ENCODE results near the gene SPG7.

Gene SPG7

GRCh38 chr16:89505204-89506112, 2.7 kb upstream of the SPG7 start:
- DNase-seq (ENCODE audit: low read depth): peak; percentile 96
- H3K4me3 ChIP-seq (replicated peaks; ENCODE audit: low read depth, low read length): no peak overlapping the region
- TF ChIP-seq, protein P1, sequence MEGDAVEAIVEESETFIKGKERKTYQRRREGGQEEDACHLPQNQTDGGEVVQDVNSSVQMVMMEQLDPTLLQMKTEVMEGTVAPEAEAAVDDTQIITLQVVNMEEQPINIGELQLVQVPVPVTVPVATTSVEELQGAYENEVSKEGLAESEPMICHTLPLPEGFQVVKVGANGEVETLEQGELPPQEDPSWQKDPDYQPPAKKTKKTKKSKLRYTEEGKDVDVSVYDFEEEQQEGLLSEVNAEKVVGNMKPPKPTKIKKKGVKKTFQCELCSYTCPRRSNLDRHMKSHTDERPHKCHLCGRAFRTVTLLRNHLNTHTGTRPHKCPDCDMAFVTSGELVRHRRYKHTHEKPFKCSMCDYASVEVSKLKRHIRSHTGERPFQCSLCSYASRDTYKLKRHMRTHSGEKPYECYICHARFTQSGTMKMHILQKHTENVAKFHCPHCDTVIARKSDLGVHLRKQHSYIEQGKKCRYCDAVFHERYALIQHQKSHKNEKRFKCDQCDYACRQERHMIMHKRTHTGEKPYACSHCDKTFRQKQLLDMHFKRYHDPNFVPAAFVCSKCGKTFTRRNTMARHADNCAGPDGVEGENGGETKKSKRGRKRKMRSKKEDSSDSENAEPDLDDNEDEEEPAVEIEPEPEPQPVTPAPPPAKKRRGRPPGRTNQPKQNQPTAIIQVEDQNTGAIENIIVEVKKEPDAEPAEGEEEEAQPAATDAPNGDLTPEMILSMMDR (IDR thresholded peaks at IDR 0.05; ENCODE audit: low read length, missing control alignments): no peak

DNA sequence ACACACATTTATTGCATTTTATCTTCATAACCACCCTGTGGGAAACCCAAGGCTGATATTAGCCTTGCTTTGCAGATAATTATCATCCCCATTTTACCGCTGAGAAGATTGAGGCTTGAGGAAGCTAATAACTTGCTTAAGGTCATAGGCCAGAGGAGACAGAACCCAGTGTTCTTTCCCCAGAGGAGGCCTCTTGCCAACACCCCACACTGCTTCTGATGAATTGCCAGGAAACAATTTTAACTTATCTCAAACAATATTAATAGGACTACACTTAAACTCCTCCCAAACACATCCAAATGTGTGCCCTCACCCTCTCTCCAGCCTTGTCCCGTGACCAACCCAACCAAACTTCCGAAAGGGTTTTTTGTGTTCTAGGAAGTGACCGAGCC, 2.1 kb upstream of the SPG7 start:
- no peak overlapping the region for H3K4me3 ChIP-seq (replicated peaks; ENCODE audit: low read depth, low read length)
- DNase-seq (ENCODE audit: low read depth): peak; percentile 37
- TF ChIP-seq, protein P1 (IDR thresholded peaks at IDR 0.05; ENCODE audit: low read length, missing control alignments): no peak

GRCh38 chr16:89506791-89507191, 1.4 kb upstream of the SPG7 start:
- no peak for DNase-seq (ENCODE audit: low read depth)
- TF ChIP-seq, protein P1 (IDR thresholded peaks at IDR 0.05; ENCODE audit: low read length, missing control alignments): no peak
- peak overlapping the region; percentile 84 for H3K4me3 ChIP-seq (replicated peaks; ENCODE audit: low read depth, low read length)

GRCh38 chr16:89507214-89507833, 879 bp upstream of the SPG7 start:
- peak overlapping the region; percentile 84 for H3K4me3 ChIP-seq (replicated peaks; ENCODE audit: low read depth, low read length)
- DNase-seq (ENCODE audit: low read depth): no peak
- TF ChIP-seq, protein P1 (IDR thresholded peaks at IDR 0.05; ENCODE audit: low read length, missing control alignments): no peak

GRCh38 chr16:89510526-89510925, 2.3 kb downstream of the SPG7 start:
- DNase-seq (ENCODE audit: low read depth): no peak
- TF ChIP-seq, protein P1 (IDR thresholded peaks at IDR 0.05; ENCODE audit: low read length, missing control alignments): no peak

DNA sequence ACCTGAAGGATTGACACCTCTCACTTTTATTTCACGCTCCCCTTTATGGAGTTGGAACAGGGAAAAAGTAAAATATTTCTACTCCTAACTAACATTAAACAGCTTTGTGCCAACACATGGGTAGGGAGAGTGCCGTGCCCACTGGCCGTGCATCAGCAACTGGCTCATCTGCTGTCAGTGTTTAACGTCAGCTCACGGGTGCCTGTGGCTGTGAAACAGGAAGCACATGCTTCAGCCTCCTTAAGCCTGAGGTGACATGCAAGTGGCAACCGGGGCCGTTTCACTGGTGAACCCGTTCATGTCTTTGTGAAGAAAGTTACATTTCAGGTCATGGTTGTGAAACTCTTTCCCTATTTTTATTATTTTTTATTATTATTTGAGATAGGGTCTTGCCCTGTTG, 3.2 kb downstream of the SPG7 start:
- no peak for DNase-seq (ENCODE audit: low read depth)
- TF ChIP-seq, protein P1 (IDR thresholded peaks at IDR 0.05; ENCODE audit: low read length, missing control alignments): no peak
- H3K4me3 ChIP-seq (replicated peaks; ENCODE audit: low read depth, low read length): no peak overlapping the region

More at GRCh38 chr16:89510526-89510925, 2.3 kb downstream of the SPG7 start:
- H3K4me3 ChIP-seq (replicated peaks; ENCODE audit: low read depth, low read length): no peak overlapping the region
